ENCODE measurements around the gene RMRP. TPM values are rescaled to one million over a fixed set of nuclear protein-coding genes. Genes with fewer than 3 reads are reported as not detected.

Gene RMRP
- total RNA-seq, 4 donors from 2014 or later, result 1,358 to 15,269 (median 4,926) TPM

GRCh38 chr9:35695943-35696401 lies 38.2 kb upstream of the RMRP start:
- H3K4me3 ChIP-seq (ENCODE audit: low read depth, poor library complexity, severe bottlenecking), result no peak overlapping the region
- intact Hi-C loops (cut with DNase I; ENCODE audit: low total_unique reads), result no loop called here
- DNase-seq (ENCODE audit: low spot score in 2 of 2), result no peak
- TF ChIP-seq CTCF (IDR thresholded peaks at IDR 0.05), result no peak
- no peak for TF ChIP-seq POLR2A (IDR thresholded peaks at IDR 0.05)
- 97 to 100% methylated on average over 3 of the region's 3 CpGs for WGBS, 2 donors

GRCh38 chr9:35691757-35692301 lies 34.0 kb upstream of the RMRP start:
- 75 to 76% methylated on average over 13 of the region's 13 CpGs for WGBS, 2 donors
- DNase-seq (ENCODE audit: low spot score in 2 of 2), result no peak
- TF ChIP-seq CTCF (IDR thresholded peaks at IDR 0.05) (no peak), POLR2A (IDR thresholded peaks at IDR 0.05) (no peak)
- no peak overlapping the region for H3K4me3 ChIP-seq (ENCODE audit: low read depth, poor library complexity, severe bottlenecking)
- intact Hi-C loops (cut with DNase I; ENCODE audit: low total_unique reads), result no loop called here

DNA sequence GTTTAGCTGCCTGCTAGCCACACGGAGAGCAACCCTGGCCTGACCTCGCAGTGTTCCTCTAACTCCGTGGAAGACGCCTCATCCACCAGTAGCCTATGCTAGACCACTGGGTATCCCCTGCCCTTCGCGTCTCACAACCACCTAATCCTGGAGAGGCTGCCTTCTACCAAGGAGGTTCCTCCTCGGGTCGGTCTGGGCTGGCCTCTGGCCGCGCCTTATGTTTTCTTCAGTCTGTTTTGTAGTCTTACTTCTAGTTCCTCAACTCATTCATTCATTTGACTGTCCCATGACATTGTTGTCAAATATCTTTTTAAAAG lies 33.5 kb upstream of the RMRP start:
- 22 to 33% methylated on average over 10 of the region's 10 CpGs for WGBS, 2 donors
- no peak for DNase-seq (ENCODE audit: low spot score in 2 of 2)
- H3K4me3 ChIP-seq (ENCODE audit: low read depth, poor library complexity, severe bottlenecking), result no peak overlapping the region
- TF ChIP-seq CTCF (IDR thresholded peaks at IDR 0.05) (no peak), POLR2A (IDR thresholded peaks at IDR 0.05) (no peak)
- intact Hi-C loops (cut with DNase I; ENCODE audit: low total_unique reads), result no loop called here

DNA sequence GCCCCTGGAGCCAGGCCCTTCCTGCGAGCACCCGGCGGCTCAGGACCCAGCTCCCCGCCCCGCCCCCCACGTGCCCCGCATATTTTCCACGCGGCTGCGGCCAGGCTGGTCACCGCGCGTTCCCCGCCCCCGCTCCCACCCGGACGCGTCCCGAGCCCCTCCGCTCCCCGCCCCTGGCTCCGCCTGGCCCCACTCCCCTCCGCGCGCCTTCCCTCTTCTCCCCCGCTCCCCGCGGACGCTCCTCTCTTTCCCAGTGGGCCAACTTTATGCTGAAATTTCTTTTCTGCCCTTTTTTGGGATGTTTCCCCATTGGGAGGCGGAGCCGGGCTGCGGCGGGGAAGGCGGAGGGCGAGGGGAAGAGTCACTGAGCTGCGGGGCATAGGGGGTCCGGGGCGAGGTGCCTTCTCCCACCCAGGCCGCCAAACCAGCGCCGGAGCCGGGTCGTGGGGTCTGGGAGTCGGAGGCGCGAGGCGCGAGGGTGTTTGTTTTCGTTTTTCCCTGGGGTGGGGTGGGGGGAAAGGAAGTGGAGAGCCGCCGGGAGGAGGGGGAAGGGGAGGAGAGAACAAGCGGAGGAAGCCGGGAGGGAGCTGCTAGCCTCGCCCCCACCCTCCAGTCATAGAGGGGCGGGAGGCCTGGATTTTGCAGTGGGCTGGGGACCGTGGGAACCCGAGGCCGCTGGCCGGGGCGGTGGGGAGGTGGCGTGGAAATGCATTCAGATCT lies 33.0 kb upstream of the RMRP start:
- 0% methylated on average over 46 to 51 of the region's 61 CpGs for WGBS, 2 donors
- intact Hi-C loops (cut with DNase I; ENCODE audit: low total_unique reads), result no loop called here
- peak; percentile 46 to 95 for DNase-seq (ENCODE audit: low spot score in 2 of 2)
- TF ChIP-seq CTCF (IDR thresholded peaks at IDR 0.05), result no peak
- TF ChIP-seq POLR2A (IDR thresholded peaks at IDR 0.05), result no peak
- H3K4me3 ChIP-seq (ENCODE audit: low read depth, poor library complexity, severe bottlenecking), result peak overlapping the region; percentile 83

DNA sequence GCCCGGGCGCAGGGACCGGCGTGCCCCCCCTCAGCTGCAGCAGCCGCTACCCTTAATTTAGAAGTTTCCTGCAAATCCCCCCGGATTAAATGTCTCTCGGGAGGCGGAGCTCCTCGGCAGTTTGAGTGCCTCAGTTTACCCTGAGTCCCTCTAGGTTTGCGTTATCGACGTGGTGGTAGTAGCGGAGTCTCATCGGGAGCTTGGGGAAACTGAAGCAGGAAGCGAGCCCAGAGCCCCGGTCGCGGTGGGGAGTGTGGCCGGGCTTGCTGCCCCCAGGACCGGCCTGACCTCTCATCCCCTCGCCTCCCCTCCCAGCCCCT lies 32.4 kb upstream of the RMRP start:
- intact Hi-C loops (cut with DNase I; ENCODE audit: low total_unique reads), result no loop called here
- TF ChIP-seq CTCF (IDR thresholded peaks at IDR 0.05) (no peak), POLR2A (IDR thresholded peaks at IDR 0.05) (no peak)
- WGBS, 2 donors, result 1% methylated on average over 20 of the region's 21 CpGs; no CpG with 5 or more reads in 1 of the 2 donors
- H3K4me3 ChIP-seq (ENCODE audit: low read depth, poor library complexity, severe bottlenecking), result peak overlapping the region; percentile 83
- no peak for DNase-seq (ENCODE audit: low spot score in 2 of 2)

Data from lower leg skin (tissue), 4 donors.